Hepatocyte (in vitro differentiated cells): ENCODE data around the gene PHOSPHO2. TPM values are rescaled to one million over a fixed set of nuclear protein-coding genes. Genes with fewer than 3 reads are reported as not detected.

Source experiments
- DNase-seq: peaks from one replicate; pipeline ENCODE4 v3.0.0-alpha.2; 2016; ENCODE audit warnings: low spot score
- H2AFZ ChIP-seq: fragments of 200-600 bp; sonication (generic); 2 replicates; pipeline ENCODE4 v1.6.0; 2016; ENCODE audit warnings: antibody characterized with exemption, mild to moderate bottlenecking
- H3K27ac ChIP-seq: fragments of 200-600 bp; sonication (generic); 2 replicates; pipeline ENCODE4 v1.5.1; 2016; ENCODE audit warnings: mild to moderate bottlenecking
- H3K27me3 ChIP-seq: fragments of 200-600 bp; sonication (generic); 2 replicates; pipeline ENCODE4 v1.6.1; 2016
- H3K36me3 ChIP-seq: fragments of 200-600 bp; sonication (generic); replicated peaks from 2 replicates; pipeline ENCODE4 v1.5.1; 2016; ENCODE audit warnings: low read depth; ENCODE audit not compliant: insufficient read depth
- H3K4me1 ChIP-seq: fragments of 200-600 bp; sonication (generic); 2 replicates; pipeline ENCODE4 v1.5.1; 2016; ENCODE audit warnings: mild to moderate bottlenecking, moderate library complexity; ENCODE audit not compliant: insufficient read depth
- H3K4me2 ChIP-seq: fragments of 200-600 bp; sonication (generic); 2 replicates; pipeline ENCODE4 v1.6.0; 2016
- H3K4me3 ChIP-seq: fragments of 200-600 bp; sonication (generic); 2 replicates; pipeline ENCODE4 v1.5.1; 2016; ENCODE audit warnings: mild to moderate bottlenecking
- H3K79me2 ChIP-seq: fragments of 200-600 bp; sonication (generic); 2 replicates; pipeline ENCODE4 v1.6.0; 2017; ENCODE audit warnings: mild to moderate bottlenecking
- H3K9me2 ChIP-seq: fragments of 200-600 bp; sonication (generic); replicated peaks from 2 replicates; pipeline ENCODE4 v1.6.0; 2017; ENCODE audit warnings: mild to moderate bottlenecking; ENCODE audit not compliant: insufficient read depth
- H3K9me3 ChIP-seq: fragments of 200-600 bp; sonication (generic); 2 replicates; pipeline ENCODE4 v1.5.1; 2016; ENCODE audit warnings: low read depth, mild to moderate bottlenecking
- H4K20me1 ChIP-seq: fragments of 200-600 bp; sonication (generic); 2 replicates; pipeline ENCODE4 v1.6.0; 2016; ENCODE audit warnings: mild to moderate bottlenecking; ENCODE audit not compliant: insufficient read depth, poor library complexity, severe bottlenecking
- CTCF ChIP-seq: fragments of 200-600 bp; sonication (generic); IDR thresholded peaks from 2 replicates; pipeline ENCODE4 v1.5.1; 2016; ENCODE audit warnings: antibody characterized with exemption, mild to moderate bottlenecking; ENCODE audit not compliant: poor library complexity
- EZH2 ChIP-seq: fragments of 200-600 bp; sonication (generic); IDR thresholded peaks from 2 replicates; pipeline ENCODE4 v1.6.1; 2016; ENCODE audit warnings: antibody characterized with exemption, mild to moderate bottlenecking, borderline replicate concordance
- EZH2phosphoT487 ChIP-seq: fragments of 200-600 bp; sonication (generic); IDR thresholded peaks from one replicate; pipeline ENCODE4 v1.6.1; 2018; ENCODE audit warnings: antibody characterized with exemption, mild to moderate bottlenecking, low read depth, moderate library complexity; ENCODE audit not compliant: unreplicated experiment, severe bottlenecking
- WGBS: methylation state at CpG from one replicate; pipeline ENCODE4 v1.1.6; 2016; ENCODE audit warnings: low lambda C conversion rate; ENCODE audit errors: missing lambda C conversion rate; 5-methylcytosine and 5-hydroxymethylcytosine counted together
- polyA plus RNA-seq: library from polyadenylated mRNA; unstranded; fragments of >200 nt; fragmentation: Nextera tagmentation; extraction: Ambion mirVana; gene quantifications from 2 replicates; pipeline ENCODE4 v1.2.1, GENCODE V29; 2016
- total RNA-seq: library from RNA; depleted of rRNA; stranded (reverse); fragments of >200 nt; gene quantifications from 2 replicates; pipeline ENCODE4 v1.2.3, GENCODE V29; 2014

PHOSPHO2 gene
- total and polyA plus RNA-seq, 2 experiments from 2014 or later, result 7.2 to 8.7 TPM

- DNase-seq, result no peak
- Histone ChIP-seq H3K4me2 (no peak overlapping the region), H3K9me3 (no peaks in the 10 kb centered on the region), H3K9me2 (no peaks in the 10 kb centered on the region), H2AFZ (no peak overlapping the region), H3K4me1 (no peaks in the 10 kb centered on the region), H3K27ac (no peak overlapping the region), H3K4me3 (no peak overlapping the region), H3K27me3 (no peaks in the 10 kb centered on the region), H3K36me3 (no peaks in the 10 kb centered on the region), H3K79me2 (no peaks in the 10 kb centered on the region), H4K20me1 (no peaks in the 10 kb centered on the region)
- no peak for TF ChIP-seq EZH2
- WGBS, result 94% methylated on average over 4 of the region's 4 CpGs
Observed at GRCh38 chr2:169670937-169671336, 23.3 kb upstream of the PHOSPHO2 start.

GRCh38 chr2:169672406-169672805 lies 21.9 kb upstream of the PHOSPHO2 start:
- 93% methylated on average over 6 of the region's 6 CpGs for WGBS
- Histone ChIP-seq H3K79me2 (no peaks in the 10 kb centered on the region), H3K4me1 (no peaks in the 10 kb centered on the region), H3K9me3 (no peaks in the 10 kb centered on the region), H3K27ac (no peak overlapping the region), H3K4me3 (no peak overlapping the region), H3K4me2 (no peak overlapping the region), H3K36me3 (no peaks in the 10 kb centered on the region), H2AFZ (no peak overlapping the region), H4K20me1 (no peaks in the 10 kb centered on the region), H3K27me3 (no peaks in the 10 kb centered on the region), H3K9me2 (no peaks in the 10 kb centered on the region)
- no peak for DNase-seq
- no peak for TF ChIP-seq EZH2

- Histone ChIP-seq H3K36me3 (no peaks in the 10 kb centered on the region), H2AFZ (no peak overlapping the region), H3K4me1 (no peaks in the 10 kb centered on the region), H3K79me2 (no peaks in the 10 kb centered on the region), H3K9me3 (no peaks in the 10 kb centered on the region), H3K27ac (no peak overlapping the region), H3K9me2 (no peaks in the 10 kb centered on the region), H3K4me3 (no peak overlapping the region), H3K27me3 (no peaks in the 10 kb centered on the region), H3K4me2 (no peak overlapping the region), H4K20me1 (no peaks in the 10 kb centered on the region)
- DNase-seq, result no peak
- WGBS, result 86% methylated on average over 3 of the region's 3 CpGs
- TF ChIP-seq EZH2 (no peak), EZH2phosphoT487 (no peak)
Observed at GRCh38 chr2:169673106-169673505, 21.2 kb upstream of the PHOSPHO2 start.

GRCh38 chr2:169673921-169674320 lies 20.3 kb upstream of the PHOSPHO2 start:
- Histone ChIP-seq H3K27ac (no peak overlapping the region), H3K4me3 (no peak overlapping the region), H4K20me1 (no peaks in the 10 kb centered on the region), H3K79me2 (no peaks in the 10 kb centered on the region), H3K4me2 (no peak overlapping the region), H2AFZ (no peak overlapping the region), H3K36me3 (no peaks in the 10 kb centered on the region), H3K27me3 (no peaks in the 10 kb centered on the region), H3K4me1 (no peaks in the 10 kb centered on the region), H3K9me3 (no peaks in the 10 kb centered on the region), H3K9me2 (no peaks in the 10 kb centered on the region)
- 97% methylated on average over 2 of the region's 2 CpGs for WGBS
- no peak for TF ChIP-seq CTCF
- no peak for TF ChIP-seq EZH2phosphoT487
- no peak for TF ChIP-seq EZH2
- DNase-seq, result no peak

- 52% methylated on average over 3 of the region's 3 CpGs for WGBS
- no peak overlapping the region for H3K4me2 ChIP-seq
Observed at GRCh38 chr2:169676357-169676756, 17.9 kb upstream of the PHOSPHO2 start.

More at GRCh38 chr2:169676357-169676756, 17.9 kb upstream of the PHOSPHO2 start:
- H4K20me1 ChIP-seq, result no peaks in the 10 kb centered on the region
- no peaks in the 10 kb centered on the region for H3K79me2 ChIP-seq
- no peak for DNase-seq
- no peaks in the 10 kb centered on the region for H3K27me3 ChIP-seq
- no peaks in the 10 kb centered on the region for H3K9me3 ChIP-seq
- H3K4me1 ChIP-seq, result no peaks in the 10 kb centered on the region
- no peaks in the 10 kb centered on the region for H3K9me2 ChIP-seq
- no peak for TF ChIP-seq EZH2phosphoT487
- TF ChIP-seq CTCF, result peak; percentile 23
- H3K27ac ChIP-seq, result no peak overlapping the region
- H3K36me3 ChIP-seq, result no peaks in the 10 kb centered on the region
- H3K4me3 ChIP-seq, result no peak overlapping the region
- H2AFZ ChIP-seq, result no peak overlapping the region
